HG02588 (cell line): Measurements from ENCODE around the gene PHLDA3.

Experiments
- ATAC-seq: cut with Tn5 transposase; IDR thresholded peaks from one replicate; pipeline ENCODE4 v1.9.1; 2021; ENCODE audit warnings: mild to moderate bottlenecking, moderate library complexity; ENCODE audit not compliant: unreplicated experiment

The PHLDA3 gene

DNA sequence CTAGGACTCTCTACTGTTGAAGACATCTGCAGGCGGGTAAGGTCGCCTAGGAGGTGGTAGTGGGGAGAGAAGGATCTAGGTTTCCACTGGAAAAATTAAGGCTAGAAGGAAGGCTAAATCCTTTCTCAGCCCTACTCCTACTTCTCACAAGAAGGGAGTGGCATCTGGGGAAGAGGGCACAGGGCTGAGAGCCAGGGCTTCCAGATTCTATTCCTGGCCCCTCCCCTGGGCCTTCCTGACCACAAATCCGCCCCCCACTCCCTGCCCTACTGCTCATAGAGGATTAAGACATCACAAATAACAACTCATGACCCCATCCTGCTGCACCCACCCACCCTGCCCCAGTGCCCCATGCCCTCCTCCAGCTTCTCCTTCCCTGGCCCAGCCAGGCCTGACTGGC, 2.5 kb downstream of the PHLDA3 start:
- no peak for ATAC-seq

DNA sequence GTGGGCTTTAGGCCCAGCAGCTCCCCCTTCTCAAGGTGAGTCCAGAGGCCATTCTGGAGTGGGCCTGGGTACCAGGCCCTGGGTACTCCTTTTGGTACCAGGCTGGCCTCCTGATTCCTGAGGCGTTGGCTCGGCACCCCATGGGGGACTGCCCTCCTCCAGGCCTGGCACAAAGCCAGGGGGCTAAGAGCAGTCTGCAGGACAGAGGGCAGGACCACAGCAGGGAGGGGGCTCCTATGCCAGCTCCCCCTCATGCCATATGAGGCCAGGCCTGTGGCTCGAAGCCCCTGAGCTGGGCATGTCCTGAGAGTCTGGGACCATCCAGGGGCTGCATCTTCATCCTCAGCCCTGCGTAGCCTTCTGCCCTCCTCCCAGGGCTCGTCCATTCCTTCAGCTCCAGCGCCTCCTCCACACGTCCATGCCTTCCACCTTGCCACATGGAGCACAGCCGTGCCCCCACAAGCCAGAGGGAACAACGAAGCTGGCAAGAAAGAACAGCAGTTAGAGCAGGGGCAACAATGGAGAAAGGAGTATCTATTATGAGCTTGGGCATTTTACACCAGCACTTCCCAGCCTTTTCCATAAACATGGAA, 3.2 kb downstream of the PHLDA3 start:
- ATAC-seq: no peak

DNA sequence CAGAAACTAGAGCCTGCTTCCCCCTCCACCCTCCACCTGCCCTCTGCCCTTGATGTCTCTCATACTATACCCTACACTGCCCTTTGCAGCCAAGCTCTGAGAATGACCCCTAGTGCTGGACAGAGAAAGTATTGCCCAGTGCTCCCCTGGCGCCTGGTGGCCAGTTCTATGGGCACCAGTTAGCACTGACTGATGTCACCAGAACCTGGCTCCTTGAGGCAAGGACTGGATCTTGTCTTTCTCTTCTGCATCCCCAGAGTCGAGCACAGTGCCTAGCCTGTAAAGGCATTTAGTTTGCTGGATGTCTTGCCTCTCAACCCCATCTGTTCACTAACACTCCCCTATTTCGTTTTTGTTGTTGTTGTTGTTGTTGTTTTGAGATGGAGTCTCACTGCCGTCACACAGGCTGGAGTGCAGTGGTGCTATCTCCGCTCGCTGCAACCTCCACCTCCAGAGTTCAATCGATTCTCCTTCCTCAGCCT, 5.9 kb downstream of the PHLDA3 start:
- no peak for ATAC-seq

DNA sequence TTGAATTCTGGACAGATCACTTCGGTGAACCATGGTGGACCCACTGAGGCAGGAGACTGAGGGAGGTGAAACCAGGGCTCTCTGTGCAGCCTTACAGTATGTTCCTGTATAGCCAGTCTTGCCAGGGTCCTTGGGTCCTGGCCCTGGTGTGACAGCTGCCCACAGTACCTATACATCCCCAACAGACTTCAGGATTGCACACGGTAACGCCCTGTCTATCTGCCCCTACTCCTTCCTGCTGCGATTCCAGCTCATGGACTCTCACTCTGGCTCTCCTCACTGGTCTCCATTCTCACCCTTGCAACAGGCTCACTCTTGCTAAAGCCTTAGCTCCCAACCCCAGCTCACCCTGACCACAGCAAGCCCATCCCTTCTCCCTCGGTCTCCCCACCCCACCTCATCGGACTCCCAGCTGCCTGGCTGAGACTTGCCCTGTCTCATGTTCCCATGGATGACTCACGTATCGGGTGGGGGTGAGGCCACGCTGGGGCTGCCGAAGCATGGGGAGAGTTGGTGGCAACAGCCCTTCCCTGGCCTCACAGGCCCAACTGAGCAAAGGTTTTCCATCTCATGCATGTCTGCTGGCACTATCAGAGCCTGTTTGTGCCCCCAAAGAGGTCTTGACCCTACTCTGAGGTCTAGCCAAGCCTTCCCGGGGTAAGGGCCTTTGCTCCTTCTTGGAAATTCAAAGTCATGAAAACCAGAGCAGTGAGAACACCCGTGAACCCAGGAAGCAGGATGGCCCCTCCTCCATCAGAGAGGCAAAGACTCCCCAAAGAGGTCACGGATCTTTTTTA, 7.1 kb downstream of the PHLDA3 start:
- ATAC-seq: no peak

DNA sequence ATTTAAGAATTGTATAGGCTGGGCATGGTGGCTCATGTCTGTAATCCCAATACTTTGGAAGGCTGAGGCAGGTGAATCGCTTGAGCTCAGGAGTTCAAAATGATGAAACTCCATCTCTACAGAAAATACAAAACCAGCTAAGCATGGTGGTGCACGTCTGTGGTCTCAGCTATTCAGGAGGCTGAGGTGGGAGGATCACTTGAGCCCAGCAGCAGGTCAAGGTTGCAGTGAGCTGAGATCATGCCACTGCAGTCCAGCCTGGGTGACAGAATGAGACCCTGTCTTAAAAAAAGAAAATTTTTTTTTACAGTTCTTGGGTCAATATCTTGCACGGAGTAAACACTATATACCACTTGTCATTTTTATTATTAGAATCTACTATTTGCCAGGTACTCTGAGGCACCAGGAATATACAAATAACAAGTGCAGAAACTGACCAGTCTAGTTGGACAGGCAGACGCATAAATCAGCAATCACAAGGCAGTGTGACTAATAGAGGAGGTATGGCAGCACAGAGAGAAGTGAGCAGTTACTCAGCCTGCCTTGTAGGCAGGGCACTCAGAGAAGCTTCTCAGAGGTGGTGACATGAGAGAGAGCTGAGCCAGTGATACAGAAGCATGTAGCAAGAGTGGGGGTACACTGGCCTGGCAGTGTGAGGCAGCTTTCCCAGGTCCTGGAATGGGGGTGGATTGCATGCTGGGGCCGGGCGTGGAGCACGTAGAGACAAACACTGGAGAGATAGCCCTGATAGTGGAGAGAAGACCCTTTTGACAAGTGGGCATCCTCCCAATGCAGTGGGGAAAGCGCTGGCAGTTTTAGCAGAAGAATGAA, 8.0 kb downstream of the PHLDA3 start:
- no peak for ATAC-seq

DNA sequence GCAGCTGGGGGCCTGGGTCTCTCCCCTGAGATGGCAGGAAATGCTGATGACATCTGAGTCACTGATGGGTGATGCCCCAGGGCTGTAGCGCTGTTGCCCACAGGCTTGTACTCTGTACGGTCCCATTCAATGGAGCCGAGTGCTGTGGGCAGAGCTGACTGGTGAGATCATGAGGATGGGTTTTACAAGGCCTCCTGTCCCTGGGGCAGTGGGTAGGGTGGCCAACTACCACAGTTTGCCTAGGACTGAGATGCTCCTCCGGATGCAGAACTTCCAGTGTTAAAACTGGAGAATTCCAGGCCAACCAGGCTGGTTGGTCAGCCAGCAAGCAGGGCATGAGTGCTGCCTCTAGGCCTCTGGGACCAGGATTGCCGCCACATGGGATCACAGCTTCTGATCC, 9.2 kb downstream of the PHLDA3 start:
- ATAC-seq: no peak

DNA sequence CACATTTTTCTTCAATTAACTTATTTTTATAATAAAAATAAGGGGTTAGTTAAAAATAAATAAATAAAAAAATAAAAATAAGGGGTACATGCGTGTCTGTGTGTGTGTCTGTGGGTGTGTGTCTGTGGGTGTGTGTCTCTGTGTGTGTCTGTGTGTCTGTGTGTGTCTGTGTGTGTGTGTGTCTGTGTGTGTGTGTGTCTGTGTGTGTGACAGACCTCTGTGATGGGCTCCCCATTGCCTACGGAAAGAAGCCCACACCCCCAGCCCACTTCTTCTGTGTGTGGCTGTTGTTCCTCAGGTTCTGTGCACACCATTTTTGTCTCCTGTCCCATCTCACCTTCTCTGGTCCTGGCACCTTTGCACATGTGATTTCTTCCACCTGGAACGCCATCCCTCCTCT, 9.9 kb downstream of the PHLDA3 start:
- no peak for ATAC-seq

DNA sequence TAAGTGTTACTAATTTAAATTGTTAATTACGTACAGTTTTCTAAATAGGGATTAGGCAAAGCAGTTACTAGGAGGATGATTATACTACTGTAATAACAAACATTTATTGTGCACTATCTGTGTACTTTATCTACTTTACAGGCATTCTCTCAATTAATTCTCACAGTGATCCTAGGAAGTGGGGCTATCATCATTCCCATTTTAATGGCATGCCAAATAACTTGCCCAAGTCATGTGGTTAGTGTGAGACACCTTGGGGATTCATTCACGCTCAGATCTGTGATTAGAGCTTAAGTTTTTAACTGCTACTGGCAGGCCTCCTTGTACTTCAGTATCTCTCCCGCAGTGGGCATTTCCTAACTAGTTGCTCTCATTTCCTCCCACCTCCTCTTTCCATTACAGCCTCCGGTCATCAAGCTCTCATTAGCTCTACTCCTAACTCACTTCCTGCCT, 11.5 kb downstream of the PHLDA3 start:
- ATAC-seq: no peak

DNA sequence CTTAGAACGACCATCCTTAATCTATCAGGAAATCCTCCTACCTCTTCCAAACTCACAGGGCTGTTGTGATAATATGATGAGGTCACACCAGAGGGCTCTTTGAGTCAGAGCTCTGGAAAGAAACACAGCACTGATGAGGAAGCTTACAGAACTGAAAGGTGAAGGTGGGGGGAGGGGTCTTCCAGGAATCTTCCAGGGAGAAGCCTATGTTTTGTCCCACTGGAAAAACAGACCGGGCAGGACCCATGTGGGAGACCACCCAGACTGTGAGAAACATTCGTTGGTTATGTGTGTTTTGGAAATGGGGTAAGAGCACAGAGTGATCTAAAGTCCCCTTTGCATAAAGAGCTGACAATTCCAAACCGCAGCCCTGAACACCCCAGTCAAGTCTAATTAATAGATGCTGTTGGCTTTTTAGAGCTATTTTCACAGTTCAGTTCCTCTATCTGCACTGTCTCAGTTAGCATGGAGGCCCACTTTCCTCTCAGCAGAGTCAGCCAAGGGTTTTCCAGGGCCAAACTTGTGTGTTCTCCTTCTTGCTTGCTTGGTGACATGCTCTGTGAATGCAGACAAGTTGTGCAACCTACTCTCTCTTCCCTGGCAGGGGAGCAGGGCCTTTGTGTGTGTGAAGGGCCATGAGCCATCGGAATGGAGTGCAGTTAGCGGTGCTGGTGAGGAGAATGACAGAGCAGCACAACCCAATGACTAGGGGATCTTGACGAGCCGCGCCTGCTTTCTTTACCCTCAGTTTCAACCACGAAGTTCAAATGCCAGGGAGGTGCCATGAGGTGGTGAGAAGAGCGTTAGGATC, 12.3 kb downstream of the PHLDA3 start:
- ATAC-seq: no peak

DNA sequence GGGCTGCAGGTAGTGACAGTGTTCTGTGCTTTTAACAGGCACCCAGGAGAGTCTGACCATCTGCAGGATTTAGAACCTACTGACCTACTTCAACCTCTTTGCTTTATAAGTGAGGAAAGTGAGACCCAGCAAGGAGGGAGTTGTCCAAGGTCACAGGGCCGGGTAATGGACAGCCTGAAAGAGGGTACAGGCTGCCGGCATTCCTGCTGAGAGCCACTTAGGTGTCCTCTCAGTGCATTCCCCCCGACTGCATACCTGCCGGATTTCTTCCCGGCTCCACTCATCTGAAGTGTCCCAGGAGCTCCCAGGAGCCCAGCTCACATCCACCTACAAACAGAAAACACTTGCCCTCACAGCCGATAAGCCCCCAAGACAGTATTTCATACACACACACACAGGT, 13.9 kb downstream of the PHLDA3 start:
- no peak for ATAC-seq

DNA sequence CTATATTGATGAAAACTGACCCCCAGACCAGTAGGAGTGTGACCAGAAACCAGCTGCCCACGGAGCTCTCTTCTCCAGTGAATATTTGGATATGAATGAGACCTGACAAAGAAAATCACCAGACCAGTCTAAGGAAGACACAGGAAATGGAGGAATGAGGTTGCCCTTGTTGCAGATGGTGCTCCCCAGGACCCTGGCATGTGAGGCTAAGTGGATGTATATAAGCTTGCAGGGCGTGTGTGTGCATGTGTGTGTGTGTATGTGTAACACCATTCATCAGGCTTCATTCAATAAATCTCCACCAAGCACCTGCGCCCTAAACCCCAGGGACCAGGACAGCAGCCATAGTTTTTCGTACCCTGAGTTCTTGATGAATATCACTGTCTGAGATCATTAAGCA, 14.4 kb downstream of the PHLDA3 start:
- no peak for ATAC-seq

DNA sequence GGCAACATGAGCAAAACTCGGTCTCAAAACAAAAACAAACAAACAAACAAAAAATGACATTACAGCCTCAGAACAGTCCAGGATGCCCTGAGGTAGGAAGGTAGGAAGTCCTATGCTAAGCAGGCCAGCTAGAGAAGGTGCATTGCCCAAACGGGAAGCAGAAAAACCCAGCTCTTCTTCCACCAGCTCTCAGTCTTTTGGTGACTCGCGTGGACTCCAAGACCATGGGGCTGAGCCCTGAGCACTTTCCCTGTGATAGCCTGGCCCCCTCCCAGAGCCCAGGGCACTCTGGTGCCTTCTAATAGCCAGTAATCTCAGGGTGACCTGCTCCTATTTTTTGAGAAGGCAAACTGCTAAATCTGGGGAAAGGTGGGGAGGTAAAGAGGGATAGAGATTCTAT, 16.1 kb downstream of the PHLDA3 start:
- ATAC-seq: no peak

DNA sequence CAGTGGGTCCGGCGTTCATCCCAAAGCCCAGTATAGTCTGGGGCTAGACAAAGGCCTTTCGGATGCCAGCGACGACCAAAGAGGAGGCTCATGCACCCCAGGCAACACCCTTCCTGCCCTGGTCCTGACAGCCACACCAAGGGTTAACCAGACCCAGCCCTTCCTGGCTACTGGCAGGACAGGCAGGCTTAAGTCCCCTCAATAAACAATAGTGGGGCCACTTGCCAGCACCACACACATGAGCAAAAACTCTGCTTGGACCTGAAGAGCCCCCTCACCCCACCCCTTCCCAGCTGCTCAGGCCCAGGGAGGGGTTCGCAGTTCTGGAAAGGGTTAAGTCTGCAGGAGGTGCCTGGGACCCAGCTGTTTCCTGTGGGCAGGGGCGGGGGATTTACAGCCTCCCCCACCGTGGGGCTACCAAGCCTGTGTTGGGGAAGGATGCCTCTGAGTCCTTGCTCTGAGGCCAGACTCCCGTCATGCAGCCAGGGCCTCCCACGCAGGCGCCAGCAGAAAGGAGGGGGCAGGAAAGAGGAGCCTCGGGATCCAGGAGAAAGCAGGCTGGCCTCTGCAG, 18.2 kb downstream of the PHLDA3 start:
- ATAC-seq: no peak

DNA sequence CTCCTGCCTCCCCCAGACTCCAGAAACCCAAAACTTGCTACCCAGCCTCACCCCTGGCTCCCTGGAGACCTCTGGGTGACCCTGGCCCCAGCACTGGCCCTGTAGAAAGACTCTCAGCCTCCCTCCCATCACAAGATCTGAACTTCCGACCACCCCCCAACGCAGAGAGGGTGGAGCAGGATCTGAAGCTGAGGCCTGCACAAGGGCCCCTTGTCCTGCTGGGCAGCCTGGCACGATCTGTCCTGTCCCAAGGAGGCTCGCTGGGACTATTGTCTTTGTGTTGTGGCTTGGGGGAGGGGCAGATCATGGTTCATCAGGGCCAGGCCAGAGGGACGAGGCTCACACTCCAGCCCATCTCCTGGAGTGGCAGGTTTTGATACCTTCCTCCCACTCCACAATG, 20.0 kb downstream of the PHLDA3 start:
- no peak for ATAC-seq

DNA sequence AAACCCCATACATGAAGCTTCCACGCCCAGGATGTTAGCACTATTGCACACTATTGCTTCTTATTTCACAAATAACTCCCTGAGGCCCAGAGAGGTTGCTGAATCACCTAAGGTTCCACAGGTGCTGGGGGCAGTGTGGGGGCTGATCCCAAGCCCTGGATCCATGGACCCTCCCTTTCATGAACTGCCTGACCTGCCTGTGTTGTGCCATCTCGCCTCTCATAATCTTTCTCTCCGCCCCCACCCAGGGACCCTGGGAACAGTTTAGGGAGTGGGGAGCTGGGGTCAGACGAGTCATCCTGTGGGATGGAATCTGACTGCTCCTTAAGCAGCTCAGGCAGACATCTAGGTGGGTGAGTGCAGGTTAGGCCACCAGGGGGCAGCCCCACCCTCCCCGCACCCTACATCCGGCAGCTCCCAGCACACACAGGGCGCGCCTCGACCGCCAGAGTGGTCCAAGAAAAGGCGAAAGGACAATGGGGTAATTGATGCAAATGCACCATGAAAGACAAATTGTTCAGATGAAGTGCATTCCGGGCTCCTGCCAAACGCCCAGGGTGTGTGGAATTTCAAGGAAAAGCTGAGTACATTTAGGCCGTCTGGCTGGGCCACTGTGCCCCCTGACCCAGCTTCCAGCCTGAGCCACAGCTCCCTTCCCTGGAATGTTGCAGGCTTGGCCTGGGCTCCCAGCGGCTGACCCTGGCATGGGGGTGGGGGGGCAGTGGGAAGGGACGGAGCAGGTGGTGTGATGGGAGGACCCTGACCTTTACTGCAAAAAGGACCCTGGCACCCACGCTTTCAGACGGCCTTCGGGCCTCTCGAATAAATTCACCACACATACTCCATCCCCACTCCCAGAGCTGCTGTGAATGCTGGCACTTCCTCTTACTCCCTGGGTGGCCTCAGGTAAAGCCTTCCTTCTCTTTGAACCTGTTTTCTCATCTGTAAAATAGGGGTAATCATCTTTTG, 20.8 kb downstream of the PHLDA3 start:
- peak; percentile 88 for ATAC-seq

DNA sequence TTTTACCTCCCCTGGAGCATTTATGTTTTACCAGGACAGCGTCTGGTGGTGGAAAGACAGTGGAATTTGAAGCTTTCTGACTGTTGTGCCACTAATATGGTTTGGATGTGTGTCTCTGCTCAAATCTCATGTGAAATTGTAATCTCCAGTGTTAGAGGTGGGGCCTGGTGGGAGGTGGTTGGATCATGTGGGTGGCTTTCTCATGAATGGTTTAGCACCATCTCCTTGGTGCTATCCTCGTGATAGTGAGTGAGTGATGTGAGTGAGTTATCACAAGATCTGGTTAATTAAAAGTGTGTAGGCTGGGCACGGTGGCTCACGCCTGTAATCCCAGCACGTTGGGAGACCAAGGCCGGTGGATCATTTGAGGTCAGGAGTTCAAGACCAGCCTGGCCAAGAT, 23.7 kb downstream of the PHLDA3 start:
- no peak for ATAC-seq

DNA sequence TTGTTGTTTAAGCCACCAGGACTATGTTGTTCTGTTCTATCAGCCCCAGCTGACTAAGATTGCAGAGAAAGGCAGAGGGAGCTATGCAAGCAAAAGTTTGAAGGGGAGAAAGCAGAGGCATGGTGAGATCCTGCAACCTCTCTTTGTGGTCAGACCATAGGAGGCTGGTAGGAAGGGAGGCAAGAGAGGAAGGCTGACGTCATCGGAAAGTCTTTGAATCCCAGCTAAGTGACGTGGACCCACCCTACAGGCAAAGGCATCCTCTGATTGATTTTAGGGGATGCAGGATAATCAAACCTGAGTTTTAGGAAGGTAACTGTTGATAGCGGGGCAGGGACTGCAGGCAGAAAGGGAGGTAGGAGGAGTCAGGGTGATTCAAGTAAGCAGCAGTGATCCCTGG, 24.2 kb downstream of the PHLDA3 start:
- no peak for ATAC-seq

DNA sequence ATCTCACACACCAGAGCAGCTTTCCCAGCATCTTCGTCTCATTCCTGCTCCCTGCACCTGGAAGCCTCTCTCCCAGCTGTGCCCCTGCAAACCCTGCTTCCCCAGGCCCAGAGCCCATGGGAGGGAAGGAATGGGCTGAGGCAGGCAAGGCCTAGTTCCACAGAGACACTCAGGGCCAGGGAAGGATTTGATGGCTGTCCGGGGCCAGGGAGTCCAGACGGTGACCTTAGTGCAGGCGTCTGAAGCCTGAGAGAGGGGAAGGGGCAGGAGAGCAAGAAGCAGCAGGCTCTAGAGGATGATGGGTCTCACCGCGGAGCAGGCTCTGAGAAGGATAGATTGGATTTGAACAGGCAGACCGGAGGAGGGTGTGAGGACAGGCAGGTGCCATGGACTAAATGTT, 25.2 kb downstream of the PHLDA3 start:
- ATAC-seq: no peak

DNA sequence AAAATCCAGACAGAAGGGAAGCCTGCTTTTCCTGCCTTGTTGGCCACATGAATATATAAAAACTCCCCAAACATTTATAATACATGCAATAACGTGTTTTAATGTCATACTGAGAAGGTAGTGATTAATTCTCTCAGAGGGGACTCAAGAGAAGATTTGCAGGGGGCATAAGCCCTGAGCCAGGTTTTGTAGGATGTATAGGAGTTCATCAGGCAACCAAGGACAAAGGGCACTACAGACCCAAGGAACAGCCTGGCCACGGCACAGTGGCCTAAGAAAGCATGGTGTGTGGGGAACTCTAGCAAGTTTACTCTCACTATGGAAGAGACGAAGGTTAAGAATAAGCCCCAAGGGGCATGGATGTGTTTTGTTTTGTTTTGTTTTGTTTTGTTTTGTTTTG, 32.0 kb downstream of the PHLDA3 start:
- no peak for ATAC-seq
